ENCODE results near the gene FNDC10. TPM values are rescaled to one million over a fixed set of nuclear protein-coding genes. Genes with fewer than 3 reads are reported as not detected.

FNDC10 gene
- polyA plus RNA-seq, 4 donors, result 0.54 to 2.9 (median 1.5) TPM

DNA sequence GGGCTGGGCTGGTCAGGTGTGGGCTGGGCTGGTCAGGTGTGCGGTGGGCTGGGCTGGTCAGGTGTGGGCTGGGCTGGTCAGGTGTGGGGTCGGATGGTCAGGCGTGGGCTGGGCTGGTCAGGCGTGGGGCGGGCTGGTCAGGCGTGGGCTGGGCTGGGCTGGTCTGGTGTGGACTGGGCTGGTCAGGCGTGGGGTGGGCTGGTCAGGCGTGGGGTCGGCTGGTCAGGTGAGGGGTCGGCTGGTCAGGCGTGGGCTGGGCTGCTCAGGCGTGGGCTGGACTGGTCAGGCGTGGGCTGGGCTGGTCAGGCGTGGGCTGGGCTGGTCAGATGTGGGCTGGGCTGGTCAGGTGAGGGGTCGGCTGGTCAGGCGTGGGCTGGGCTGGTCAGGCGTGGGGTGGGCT lies 5.8 kb upstream of the FNDC10 start:
- Histone ChIP-seq H3K4me1 (ENCODE audit: control insufficient read depth in 3 of 3, insufficient read depth in 2 of 3, low read depth in 1 of 3, low read length in 2 of 3) (no peaks in the 10 kb centered on the region), H3K27me3 (ENCODE audit: control insufficient read depth in 3 of 3, insufficient read depth in 3 of 3, low read length in 3 of 3) (peaks cover 0 to 38% (median 3%) of the 10 kb centered on the region in 3 donors), H3K4me3 (ENCODE audit: low read depth in 1 of 3, low read length in 3 of 3) (no peak overlapping the region), H3K9me3 (ENCODE audit: control insufficient read depth in 2 of 2, insufficient read depth in 1 of 2, low read depth in 1 of 2, low read length in 1 of 2) (no peaks in the 10 kb centered on the region), H3K36me3 (ENCODE audit: control insufficient read depth in 3 of 3, insufficient read depth in 2 of 3, low read depth in 1 of 3, low read length in 3 of 3) (peaks cover 0 to 2% (median 0%) of the 10 kb centered on the region in 3 donors), H3K27ac (ENCODE audit: low read depth in 1 of 3, low read length in 2 of 3) (no peak overlapping the region)
- FAIRE-seq (no peak), DNase-seq (no peak)
- 84 to 92% (median 91%) methylated on average over 10 to 17 of the region's 17 CpGs for WGBS, 3 donors

DNA sequence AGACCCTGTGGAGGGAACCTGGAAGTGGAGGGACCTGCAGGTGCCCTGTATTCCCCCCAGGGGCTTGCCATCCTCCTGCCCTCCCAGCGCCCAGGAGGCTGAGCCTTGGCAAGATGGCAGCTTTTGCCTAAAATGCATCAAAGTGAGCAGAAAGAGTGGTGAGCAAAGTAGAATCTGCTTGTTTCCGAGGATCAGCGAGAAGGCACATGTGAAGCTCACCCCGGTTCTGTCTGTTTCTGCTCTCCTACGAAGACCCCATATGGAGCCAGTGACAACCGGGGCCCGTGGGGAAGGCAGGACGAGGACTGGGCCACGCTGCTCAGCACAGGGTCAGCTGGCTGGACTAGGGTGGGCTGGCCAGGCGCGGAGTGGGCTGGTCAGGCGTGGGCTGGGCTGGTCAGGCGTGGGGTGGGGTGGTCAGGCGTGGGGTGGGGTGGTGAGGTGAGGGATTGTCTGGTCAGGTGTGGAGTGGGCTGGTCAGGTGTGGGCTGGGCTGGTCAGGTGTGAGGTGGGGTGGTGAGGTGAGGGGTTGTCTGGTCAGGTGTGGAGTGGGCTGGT lies 5.2 kb upstream of the FNDC10 start:
- Histone ChIP-seq H3K27ac (ENCODE audit: low read depth in 1 of 3, low read length in 2 of 3) (no peak overlapping the region), H3K27me3 (ENCODE audit: control insufficient read depth in 3 of 3, insufficient read depth in 3 of 3, low read length in 3 of 3) (peaks cover 0 to 44% (median 3%) of the 10 kb centered on the region in 3 donors), H3K4me1 (ENCODE audit: control insufficient read depth in 3 of 3, insufficient read depth in 2 of 3, low read depth in 1 of 3, low read length in 2 of 3) (no peaks in the 10 kb centered on the region), H3K4me3 (ENCODE audit: low read depth in 1 of 3, low read length in 3 of 3) (no peak overlapping the region), H3K9me3 (ENCODE audit: control insufficient read depth in 2 of 2, insufficient read depth in 1 of 2, low read depth in 1 of 2, low read length in 1 of 2) (no peaks in the 10 kb centered on the region), H3K36me3 (ENCODE audit: control insufficient read depth in 3 of 3, insufficient read depth in 2 of 3, low read depth in 1 of 3, low read length in 3 of 3) (no peaks in the 10 kb centered on the region)
- FAIRE-seq (no peak), DNase-seq (no peak)
- 68 to 83% (median 78%) methylated on average over 14 of the region's 14 CpGs for WGBS, 3 donors

DNA sequence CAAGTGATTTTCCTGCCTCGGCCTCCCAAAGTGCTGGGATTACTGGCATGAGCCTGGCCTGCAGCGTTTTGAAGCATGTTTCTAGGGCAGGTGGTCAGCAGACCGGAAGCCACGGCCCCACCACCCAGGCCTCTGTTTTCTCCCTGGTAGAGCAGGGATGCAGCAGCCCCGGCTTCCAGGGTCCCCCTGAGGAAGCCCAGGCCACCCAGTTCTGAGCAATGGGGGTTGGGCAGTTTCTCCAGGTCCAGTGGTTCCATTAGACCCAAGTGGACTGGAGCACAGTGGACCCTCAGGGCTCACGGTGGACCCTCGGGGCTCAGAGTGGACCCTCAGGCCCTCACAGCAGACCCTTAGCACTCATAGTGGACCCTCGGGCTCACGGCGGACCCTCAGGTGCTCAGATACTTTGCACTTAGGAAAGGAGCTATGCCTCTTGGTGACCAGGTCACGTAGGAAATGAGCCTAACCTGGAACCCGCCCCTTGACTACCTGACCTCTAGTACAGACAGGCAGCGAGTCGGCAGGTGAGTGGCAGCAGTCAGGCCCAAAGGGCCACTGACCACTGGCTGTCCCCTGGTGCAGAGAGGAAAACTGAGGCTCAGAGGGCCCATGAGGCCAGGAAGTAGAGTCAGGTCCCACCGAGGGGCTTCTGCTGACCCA lies 4.6 kb upstream of the FNDC10 start:
- DNase-seq, result no peak
- 72 to 82% (median 76%) methylated on average over 15 of the region's 15 CpGs for WGBS, 3 donors
- Histone ChIP-seq H3K4me3 (ENCODE audit: low read depth in 1 of 3, low read length in 3 of 3) (no peak overlapping the region), H3K9me3 (ENCODE audit: control insufficient read depth in 2 of 2, insufficient read depth in 1 of 2, low read depth in 1 of 2, low read length in 1 of 2) (no peaks in the 10 kb centered on the region), H3K27ac (ENCODE audit: low read depth in 1 of 3, low read length in 2 of 3) (no peak overlapping the region), H3K27me3 (ENCODE audit: control insufficient read depth in 3 of 3, insufficient read depth in 3 of 3, low read length in 3 of 3) (peaks cover 0 to 44% (median 3%) of the 10 kb centered on the region in 3 donors), H3K4me1 (ENCODE audit: control insufficient read depth in 3 of 3, insufficient read depth in 2 of 3, low read depth in 1 of 3, low read length in 2 of 3) (no peaks in the 10 kb centered on the region), H3K36me3 (ENCODE audit: control insufficient read depth in 3 of 3, insufficient read depth in 2 of 3, low read depth in 1 of 3, low read length in 3 of 3) (no peaks in the 10 kb centered on the region)
- FAIRE-seq, result no peak

DNA sequence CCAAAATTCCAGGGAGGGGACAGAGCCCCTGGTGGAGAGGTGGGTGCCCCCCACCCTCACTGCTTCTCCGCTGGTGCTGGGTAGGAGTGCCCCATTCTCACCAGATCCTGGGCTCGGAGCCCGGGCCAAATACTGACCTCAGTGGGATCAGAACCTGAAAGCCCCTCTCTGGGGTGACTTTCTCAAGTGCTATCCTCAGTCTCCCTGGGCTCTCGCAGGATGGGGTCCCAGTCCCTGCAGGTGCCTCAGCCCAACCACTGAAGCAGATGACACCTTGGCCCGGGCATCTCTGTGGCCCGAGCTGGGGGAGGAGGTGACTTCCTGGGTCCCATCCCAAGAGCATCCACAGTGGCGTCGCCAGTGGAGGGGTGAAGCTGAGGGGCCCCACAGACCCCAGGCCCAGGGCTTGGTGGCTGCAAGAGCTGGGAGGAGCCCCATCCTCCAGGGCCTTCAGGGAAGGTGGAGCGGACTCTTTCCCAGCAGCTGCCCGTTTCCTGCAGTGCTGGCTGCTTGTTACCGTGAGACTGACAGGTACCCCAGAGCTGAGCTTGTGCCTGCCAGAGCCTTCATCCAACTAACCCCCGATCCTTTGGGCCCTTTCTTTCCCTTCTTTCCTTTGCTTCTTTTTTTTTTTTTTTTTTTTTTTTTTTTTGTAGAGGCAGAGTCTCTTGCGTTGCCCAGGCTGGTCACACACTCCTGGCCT lies 3.9 kb upstream of the FNDC10 start:
- FAIRE-seq, result no peak
- no peak for DNase-seq

DNA sequence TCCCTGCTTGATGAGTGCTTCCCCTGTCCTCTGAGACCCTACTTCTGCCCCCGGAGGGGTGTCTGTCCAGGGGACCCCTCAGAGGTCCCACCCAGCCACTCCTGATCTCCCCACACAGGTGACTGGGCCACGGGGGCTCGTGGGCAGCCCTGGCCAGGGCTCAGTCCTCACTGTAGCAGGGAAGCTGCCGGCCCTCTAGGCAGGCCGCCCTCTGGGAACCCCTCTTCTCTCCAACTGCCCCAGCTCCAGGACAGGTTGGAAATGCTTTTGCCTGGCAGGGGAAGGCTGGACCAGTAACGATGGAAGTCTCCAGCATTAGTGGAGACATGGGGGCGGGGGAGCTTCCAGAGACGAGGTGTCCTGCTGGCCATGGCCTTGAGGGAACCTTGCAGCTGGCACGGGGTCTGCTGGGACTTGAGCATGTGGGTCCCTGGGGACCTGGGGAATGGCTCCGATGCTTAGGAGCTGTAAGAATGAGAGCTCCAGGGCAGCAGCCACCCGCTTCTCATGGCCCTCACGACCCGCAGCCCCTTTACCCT lies 3.1 kb upstream of the FNDC10 start:
- 62 to 76% (median 62%) methylated on average over 12 to 13 of the region's 13 CpGs for WGBS, 3 donors
- Histone ChIP-seq H3K36me3 (ENCODE audit: control insufficient read depth in 3 of 3, insufficient read depth in 2 of 3, low read depth in 1 of 3, low read length in 3 of 3) (no peaks in the 10 kb centered on the region), H3K4me3 (ENCODE audit: low read depth in 1 of 3, low read length in 3 of 3) (no peak overlapping the region), H3K4me1 (ENCODE audit: control insufficient read depth in 3 of 3, insufficient read depth in 2 of 3, low read depth in 1 of 3, low read length in 2 of 3) (no peaks in the 10 kb centered on the region), H3K9me3 (ENCODE audit: control insufficient read depth in 2 of 2, insufficient read depth in 1 of 2, low read depth in 1 of 2, low read length in 1 of 2) (no peaks in the 10 kb centered on the region), H3K27me3 (ENCODE audit: control insufficient read depth in 3 of 3, insufficient read depth in 3 of 3, low read length in 3 of 3) (peaks cover 3 to 57% (median 3%) of the 10 kb centered on the region in 3 donors), H3K27ac (ENCODE audit: low read depth in 1 of 3, low read length in 2 of 3) (no peak overlapping the region)
- DNase-seq (no peak), FAIRE-seq (no peak)

More for the DNA sequence above, 3.9 kb upstream of the FNDC10 start:
- Histone ChIP-seq H3K27me3 (ENCODE audit: control insufficient read depth in 3 of 3, insufficient read depth in 3 of 3, low read length in 3 of 3) (peaks cover under 1 to 50% (median 3%) of the 10 kb centered on the region in 3 donors), H3K4me1 (ENCODE audit: control insufficient read depth in 3 of 3, insufficient read depth in 2 of 3, low read depth in 1 of 3, low read length in 2 of 3) (no peaks in the 10 kb centered on the region), H3K4me3 (ENCODE audit: low read depth in 1 of 3, low read length in 3 of 3) (no peak overlapping the region), H3K27ac (ENCODE audit: low read depth in 1 of 3, low read length in 2 of 3) (no peak overlapping the region), H3K36me3 (ENCODE audit: control insufficient read depth in 3 of 3, insufficient read depth in 2 of 3, low read depth in 1 of 3, low read length in 3 of 3) (no peaks in the 10 kb centered on the region), H3K9me3 (ENCODE audit: control insufficient read depth in 2 of 2, insufficient read depth in 1 of 2, low read depth in 1 of 2, low read length in 1 of 2) (no peaks in the 10 kb centered on the region)
- 48 to 71% (median 61%) methylated on average over 13 of the region's 13 CpGs for WGBS, 3 donors

- no peak overlapping the region for H3K4me3 ChIP-seq (ENCODE audit: low read depth in 1 of 3, low read length in 3 of 3)
- FAIRE-seq (no peak), DNase-seq (no peak)
- no peak overlapping the region for H3K27ac ChIP-seq (ENCODE audit: low read depth in 1 of 3, low read length in 2 of 3)
- H3K27me3 ChIP-seq (ENCODE audit: control insufficient read depth in 3 of 3, insufficient read depth in 3 of 3, low read length in 3 of 3), result peaks cover 3 to 63% (median 6%) of the 10 kb centered on the region in 3 donors
- WGBS, 3 donors, result 51 to 62% (median 54%) methylated on average over 18 of the region's 18 CpGs
- H3K36me3 ChIP-seq (ENCODE audit: control insufficient read depth in 3 of 3, insufficient read depth in 2 of 3, low read depth in 1 of 3, low read length in 3 of 3), result no peaks in the 10 kb centered on the region
- H3K4me1 ChIP-seq (ENCODE audit: control insufficient read depth in 3 of 3, insufficient read depth in 2 of 3, low read depth in 1 of 3, low read length in 2 of 3), result peaks cover 0 to 4% (median 0%) of the 10 kb centered on the region in 3 donors
- H3K9me3 ChIP-seq (ENCODE audit: control insufficient read depth in 2 of 2, insufficient read depth in 1 of 2, low read depth in 1 of 2, low read length in 1 of 2), result no peaks in the 10 kb centered on the region
Observed at GRCh38 chr1:1602304-1602967, 2.5 kb upstream of the FNDC10 start.

DNA sequence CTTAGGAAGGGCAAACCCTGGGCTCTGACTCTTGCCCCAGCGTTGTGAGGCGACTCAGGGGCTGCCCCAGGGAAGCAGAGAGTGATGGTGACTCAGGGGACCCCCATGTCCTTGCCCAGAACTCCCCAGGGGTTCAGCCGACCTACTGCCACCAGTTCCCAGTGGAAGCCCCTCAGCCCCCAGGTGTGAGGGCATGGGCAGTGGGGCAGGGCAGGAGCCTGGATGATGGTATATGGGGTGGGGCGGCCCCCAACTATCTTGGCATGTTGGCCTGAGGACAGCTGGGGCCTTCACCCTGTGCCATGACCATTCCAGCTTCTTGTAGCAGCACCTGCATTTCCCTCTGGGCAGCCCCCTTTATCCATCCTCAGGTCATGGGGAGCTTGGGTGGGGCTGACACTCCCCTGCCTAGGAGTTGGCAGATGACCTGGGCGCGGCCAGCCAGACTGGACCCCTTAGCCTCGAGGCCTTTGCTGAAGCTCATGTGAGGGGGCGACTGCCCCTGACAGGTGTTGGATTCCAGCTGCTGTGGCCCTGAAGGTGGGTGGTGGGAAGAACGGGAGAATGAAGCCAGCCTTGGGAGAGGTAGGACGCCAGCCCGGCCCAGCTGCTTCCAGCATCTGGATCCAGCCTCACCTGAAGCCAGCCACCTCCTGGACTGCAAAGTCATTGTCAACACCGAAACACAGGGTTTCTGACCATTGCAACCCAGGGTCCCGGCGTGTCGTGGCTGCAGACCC lies 1.8 kb upstream of the FNDC10 start:
- DNase-seq (no peak), FAIRE-seq (no peak)
- H3K4me3 ChIP-seq (ENCODE audit: low read depth in 1 of 3, low read length in 3 of 3), result no peak overlapping the region
- WGBS, 3 donors, result 84 to 90% (median 84%) methylated on average over 15 of the region's 15 CpGs
- H3K9me3 ChIP-seq (ENCODE audit: control insufficient read depth in 2 of 2, insufficient read depth in 1 of 2, low read depth in 1 of 2, low read length in 1 of 2), result no peaks in the 10 kb centered on the region
- H3K36me3 ChIP-seq (ENCODE audit: control insufficient read depth in 3 of 3, insufficient read depth in 2 of 3, low read depth in 1 of 3, low read length in 3 of 3), result no peaks in the 10 kb centered on the region
- H3K27me3 ChIP-seq (ENCODE audit: control insufficient read depth in 3 of 3, insufficient read depth in 3 of 3, low read length in 3 of 3), result peaks cover 5 to 70% (median 6%) of the 10 kb centered on the region in 3 donors
- H3K27ac ChIP-seq (ENCODE audit: low read depth in 1 of 3, low read length in 2 of 3), result no peak overlapping the region
- peaks cover 0 to 5% (median 0%) of the 10 kb centered on the region in 3 donors for H3K4me1 ChIP-seq (ENCODE audit: control insufficient read depth in 3 of 3, insufficient read depth in 2 of 3, low read depth in 1 of 3, low read length in 2 of 3)

Measured in small intestine (tissue), 7 donors.